ENCODE results near the gene CDH23. TPM values are rescaled to one million over a fixed set of nuclear protein-coding genes. Genes with fewer than 3 reads are reported as not detected.

The CDH23 gene
- total RNA-seq, 1 experiment from 2014 or later = 0.03 TPM

DNA sequence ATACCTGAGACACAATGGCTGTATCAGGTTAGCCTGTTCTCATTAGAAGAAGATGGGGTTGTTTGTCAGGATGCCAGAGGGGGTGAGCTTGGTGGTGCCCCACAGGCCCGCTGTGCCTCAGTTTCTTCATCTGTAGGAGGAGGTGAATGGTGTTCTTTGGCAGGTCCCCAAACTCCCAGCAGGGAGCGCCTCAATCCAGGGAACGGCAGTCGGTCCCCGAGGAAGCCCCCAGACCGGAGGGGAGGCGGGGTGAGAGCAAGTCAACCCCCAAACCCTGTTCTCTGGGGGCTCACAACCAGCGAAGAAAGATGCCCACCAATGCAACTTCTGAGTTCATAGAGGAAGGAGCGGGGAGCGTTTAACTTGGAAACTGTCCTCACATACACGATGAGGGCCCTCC lies 306.9 kb downstream of the CDH23 start:
- in situ Hi-C loops (cut with HindIII; ENCODE audit: low pct_unique_long_range_greater_than_20kb, low sequenced_read_pairs) = no loop called here
- no peak for DNase-seq (ENCODE audit: low read depth)

DNA sequence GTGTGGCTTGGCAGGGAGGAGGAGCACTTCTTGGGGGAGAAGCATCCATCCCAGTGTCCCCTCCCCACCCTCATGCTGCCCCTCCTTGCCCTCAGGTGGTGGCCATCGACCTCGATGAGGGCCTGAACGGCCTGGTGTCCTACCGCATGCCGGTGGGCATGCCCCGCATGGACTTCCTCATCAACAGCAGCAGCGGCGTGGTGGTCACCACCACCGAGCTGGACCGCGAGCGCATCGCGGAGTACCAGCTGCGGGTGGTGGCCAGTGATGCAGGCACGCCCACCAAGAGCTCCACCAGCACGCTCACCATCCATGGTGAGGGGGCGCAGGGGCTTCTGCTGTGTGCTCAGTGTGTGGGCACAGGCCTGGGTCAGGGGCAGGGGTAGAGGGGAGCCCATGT lies 308.1 kb downstream of the CDH23 start:
- in situ Hi-C loops (cut with HindIII; ENCODE audit: low pct_unique_long_range_greater_than_20kb, low sequenced_read_pairs) = no loop called here
- DNase-seq (ENCODE audit: low read depth) = no peak

GRCh38 chr10:71705582-71705981 lies 308.9 kb downstream of the CDH23 start:
- in situ Hi-C loops (cut with HindIII; ENCODE audit: low pct_unique_long_range_greater_than_20kb, low sequenced_read_pairs) = no loop called here
- no peak for DNase-seq (ENCODE audit: low read depth)

GRCh38 chr10:71706216-71707121 lies 309.7 kb downstream of the CDH23 start:
- in situ Hi-C loops (cut with HindIII; ENCODE audit: low pct_unique_long_range_greater_than_20kb, low sequenced_read_pairs) = no loop called here
- DNase-seq (ENCODE audit: low read depth) = no peak

- DNase-seq (ENCODE audit: low read depth) = no peak
- in situ Hi-C loops (cut with HindIII; ENCODE audit: low pct_unique_long_range_greater_than_20kb, low sequenced_read_pairs) = no loop called here
Observed at GRCh38 chr10:71707240-71707789, 310.6 kb downstream of the CDH23 start.

DNA sequence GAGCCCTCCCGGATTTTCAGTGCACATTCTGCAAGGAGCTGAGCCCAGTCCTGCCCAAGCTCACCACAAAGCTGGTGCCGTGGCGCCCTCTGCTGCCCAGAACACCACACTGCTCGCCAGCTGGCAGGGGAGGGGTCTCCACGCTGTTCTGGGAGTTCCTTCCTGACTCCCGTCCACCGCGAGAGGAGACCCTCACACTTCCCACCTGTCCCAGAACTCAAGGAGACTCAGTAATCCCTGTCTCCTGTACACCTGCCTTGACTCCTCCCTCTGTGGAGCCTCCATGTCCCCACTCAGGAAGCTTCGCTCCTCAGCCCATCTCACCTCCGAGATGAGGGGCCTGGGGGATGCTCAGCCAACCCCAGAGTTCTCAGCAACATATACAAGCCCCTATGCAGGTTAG lies 311.6 kb downstream of the CDH23 start:
- in situ Hi-C loops (cut with HindIII; ENCODE audit: low pct_unique_long_range_greater_than_20kb, low sequenced_read_pairs) = no loop called here
- DNase-seq (ENCODE audit: low read depth) = no peak

DNA sequence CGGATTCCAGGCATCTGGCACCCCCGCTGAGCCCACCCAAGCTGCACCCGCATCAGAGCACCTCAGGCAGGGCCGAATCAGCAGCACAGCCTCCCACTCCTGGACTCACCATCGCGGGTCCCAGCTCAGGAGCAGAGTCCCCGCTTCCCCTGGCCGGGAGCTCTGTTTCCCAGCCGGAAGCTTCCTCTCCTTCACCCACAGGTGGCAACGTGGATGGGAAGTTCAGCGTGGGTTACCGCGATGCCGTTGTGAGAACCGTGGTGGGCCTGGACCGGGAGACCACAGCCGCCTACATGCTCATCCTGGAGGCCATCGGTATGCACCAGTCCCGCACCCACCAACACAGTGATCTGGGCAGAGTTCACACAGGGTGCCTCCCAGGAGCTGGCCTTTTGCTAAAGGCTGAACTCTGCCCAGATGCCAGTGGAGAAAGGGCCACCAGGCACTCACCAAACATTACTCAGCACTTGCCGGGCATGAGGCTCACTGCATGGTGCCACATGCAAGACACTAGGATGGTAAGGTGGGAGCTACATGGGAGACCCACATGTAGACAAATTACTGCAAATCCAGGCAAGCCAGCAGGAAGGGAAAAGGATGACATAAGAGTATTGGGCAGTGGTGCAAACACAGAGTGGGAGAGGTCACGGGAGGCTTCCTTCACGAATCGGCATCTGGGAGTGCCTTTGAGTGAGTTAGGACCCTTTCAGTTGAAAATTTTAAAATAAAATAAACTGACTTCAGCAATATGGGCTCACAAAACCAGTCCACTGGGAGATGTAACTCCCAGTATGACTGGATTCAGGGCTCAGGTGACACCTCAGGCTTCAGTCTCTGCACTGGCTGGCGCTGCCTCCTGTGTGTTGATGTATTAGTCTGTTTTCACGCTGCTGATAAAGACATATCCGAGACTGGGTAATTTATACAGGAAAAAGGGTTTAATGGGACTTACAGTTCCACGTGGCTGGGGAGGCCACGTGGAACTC lies 312.5 kb downstream of the CDH23 start:
- DNase-seq (ENCODE audit: low read depth) = no peak
- in situ Hi-C loops (cut with HindIII; ENCODE audit: low pct_unique_long_range_greater_than_20kb, low sequenced_read_pairs) = no loop called here

DNA sequence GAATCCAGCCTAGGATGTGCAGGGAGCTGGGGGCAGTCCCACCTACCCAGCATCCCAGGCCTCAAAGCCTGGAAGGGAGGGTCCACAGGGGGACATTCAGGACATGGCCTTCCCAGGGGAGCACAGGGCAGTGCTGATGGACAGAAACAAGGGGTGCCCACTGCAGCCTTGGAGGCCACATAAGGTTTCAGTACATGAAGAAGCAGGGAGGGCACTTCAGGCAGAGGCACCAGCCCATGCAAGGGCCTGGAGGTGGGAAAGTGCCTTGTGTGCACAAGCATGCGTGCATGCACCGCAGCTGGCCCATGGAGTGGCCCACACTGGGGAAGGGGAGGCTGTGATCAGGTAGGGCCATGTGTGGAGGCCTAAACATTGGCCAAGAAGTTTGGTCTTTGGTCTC lies 313.8 kb downstream of the CDH23 start:
- no peak for DNase-seq (ENCODE audit: low read depth)
- in situ Hi-C loops (cut with HindIII; ENCODE audit: low pct_unique_long_range_greater_than_20kb, low sequenced_read_pairs) = no loop called here

GRCh38 chr10:71711052-71711623 lies 314.4 kb downstream of the CDH23 start:
- in situ Hi-C loops (cut with HindIII; ENCODE audit: low pct_unique_long_range_greater_than_20kb, low sequenced_read_pairs) = no loop called here
- no peak for DNase-seq (ENCODE audit: low read depth)

- in situ Hi-C loops (cut with HindIII; ENCODE audit: low pct_unique_long_range_greater_than_20kb, low sequenced_read_pairs) = no loop called here
- DNase-seq (ENCODE audit: low read depth) = no peak
Observed at GRCh38 chr10:71712170-71712569, 315.4 kb downstream of the CDH23 start.

- in situ Hi-C loops (cut with HindIII; ENCODE audit: low pct_unique_long_range_greater_than_20kb, low sequenced_read_pairs) = no loop called here
- DNase-seq (ENCODE audit: low read depth) = no peak
Observed at GRCh38 chr10:71712572-71713134, 315.9 kb downstream of the CDH23 start.

GRCh38 chr10:71713135-71714030 lies 316.7 kb downstream of the CDH23 start:
- in situ Hi-C loops (cut with HindIII; ENCODE audit: low pct_unique_long_range_greater_than_20kb, low sequenced_read_pairs) = no loop called here
- no peak for DNase-seq (ENCODE audit: low read depth)

DNA sequence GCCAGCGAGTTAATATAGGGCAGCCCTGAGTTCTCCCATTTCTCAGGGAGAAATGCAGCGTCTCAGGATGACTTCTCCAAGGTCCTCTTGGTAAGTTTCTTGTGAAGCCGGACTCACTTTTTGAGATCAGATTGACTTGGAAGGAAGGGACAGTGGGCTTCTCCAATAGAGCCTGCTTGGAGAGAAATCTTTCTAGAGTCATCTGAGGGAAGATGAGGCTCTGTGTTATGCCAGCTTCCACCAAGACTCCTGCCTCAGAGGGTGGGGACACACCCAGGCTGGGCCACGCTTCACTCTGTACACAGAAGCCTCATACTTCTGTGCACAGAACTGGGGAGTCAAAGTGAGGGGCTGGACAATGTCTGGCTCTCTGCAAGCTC lies 317.3 kb downstream of the CDH23 start:
- no peak for DNase-seq (ENCODE audit: low read depth)
- in situ Hi-C loops (cut with HindIII; ENCODE audit: low pct_unique_long_range_greater_than_20kb, low sequenced_read_pairs) = no loop called here

DNA sequence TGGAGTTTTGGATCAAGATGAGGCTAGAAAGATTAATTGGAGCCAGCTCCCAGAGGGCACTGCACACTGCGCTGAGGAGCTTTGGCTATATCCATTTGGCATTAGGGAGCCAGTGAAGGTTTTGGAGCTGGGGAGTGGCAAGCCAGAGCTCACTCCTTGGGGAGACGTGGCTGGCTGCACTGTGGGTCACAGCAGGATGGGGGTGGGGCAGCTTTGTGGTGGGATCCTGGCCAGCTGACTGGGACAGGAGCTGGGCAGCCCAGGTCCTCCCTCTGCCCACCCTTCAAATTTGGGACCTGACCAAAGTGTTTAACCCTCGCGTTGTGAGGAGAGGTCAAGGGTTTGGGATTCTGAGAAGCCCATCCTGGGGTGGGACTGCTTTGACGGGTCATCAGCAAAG lies 317.9 kb downstream of the CDH23 start:
- in situ Hi-C loops (cut with HindIII; ENCODE audit: low pct_unique_long_range_greater_than_20kb, low sequenced_read_pairs) = no loop called here
- DNase-seq (ENCODE audit: low read depth) = no peak

DNA sequence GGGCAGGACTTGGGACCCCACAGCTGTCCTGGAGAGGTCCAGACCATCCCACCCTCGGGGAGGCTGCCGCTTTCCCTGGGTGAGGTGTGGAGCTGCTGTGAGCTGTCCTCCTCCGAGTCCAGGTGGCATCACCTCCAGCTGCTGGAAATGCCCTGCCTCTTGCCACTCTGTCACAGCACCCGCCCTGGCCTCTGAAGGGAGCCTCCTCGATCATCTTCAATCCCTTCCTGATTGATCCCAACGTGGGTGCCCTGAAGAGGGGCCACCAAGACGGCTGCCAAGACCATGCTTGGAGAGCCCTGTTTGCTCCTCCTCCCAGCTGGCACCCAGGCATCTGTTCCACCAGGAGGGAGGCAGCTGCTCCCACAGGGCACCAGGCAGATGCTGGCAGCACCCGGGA lies 318.3 kb downstream of the CDH23 start:
- DNase-seq (ENCODE audit: low read depth) = no peak
- in situ Hi-C loops (cut with HindIII; ENCODE audit: low pct_unique_long_range_greater_than_20kb, low sequenced_read_pairs) = no loop called here

- DNase-seq (ENCODE audit: low read depth) = no peak
- in situ Hi-C loops (cut with HindIII; ENCODE audit: low pct_unique_long_range_greater_than_20kb, low sequenced_read_pairs) = no loop called here
Observed at GRCh38 chr10:71715860-71716259, 319.1 kb downstream of the CDH23 start.

DNA sequence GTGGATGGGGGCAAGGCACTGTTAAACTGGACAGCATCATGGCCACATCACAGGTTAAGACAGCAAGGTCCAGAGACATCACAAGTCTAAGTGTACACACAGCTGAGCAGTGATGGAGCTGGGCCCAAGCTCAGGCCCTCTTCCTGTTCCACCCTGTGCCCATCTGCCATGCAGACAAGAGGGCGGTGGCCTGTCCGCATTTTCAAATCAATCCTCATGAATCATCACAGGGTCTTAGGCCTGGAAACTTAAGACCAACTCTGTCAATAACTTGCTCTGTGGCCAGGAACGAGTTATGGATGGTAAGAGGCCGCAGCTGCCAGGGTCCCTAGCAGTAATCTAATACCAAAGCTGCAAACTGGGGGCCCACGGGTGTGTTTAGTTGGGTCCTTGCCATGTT lies 319.7 kb downstream of the CDH23 start:
- DNase-seq (ENCODE audit: low read depth) = no peak
- in situ Hi-C loops (cut with HindIII; ENCODE audit: low pct_unique_long_range_greater_than_20kb, low sequenced_read_pairs) = no loop called here

Data from Caki2 (cell line).